Subcutaneous adipose tissue (tissue), 4 donors: ENCODE data around the gene FGF13. TPM values are rescaled to one million over a fixed set of nuclear protein-coding genes. Genes with fewer than 3 reads are reported as not detected.

ENCODE experiments used
- CTCF ChIP-seq: fragments of 450-650 bp; IDR thresholded peaks from one replicate; pipeline ENCODE4 v1.5.1; 2016; ENCODE audit warnings: low read depth, mild to moderate bottlenecking, control low read depth, antibody characterized with exemption, moderate library complexity
- total RNA-seq, 4 donors: library from RNA; depleted of rRNA; stranded (reverse); fragments of >200 nt; gene quantifications; one replicate each; pipeline ENCODE4 v1.1.0, GENCODE V29; 2016

Gene FGF13
- total RNA-seq, 4 donors from 2014 or later: 5.9 to 22.6 (median 11.3) TPM

- TF ChIP-seq CTCF: no peak
Observed at GRCh38 chrX:138704596-138704995, 6.9 kb downstream of the FGF13 start.

GRCh38 chrX:138704101-138704500 is 7.4 kb downstream of the FGF13 start:
- TF ChIP-seq CTCF: no peak

DNA sequence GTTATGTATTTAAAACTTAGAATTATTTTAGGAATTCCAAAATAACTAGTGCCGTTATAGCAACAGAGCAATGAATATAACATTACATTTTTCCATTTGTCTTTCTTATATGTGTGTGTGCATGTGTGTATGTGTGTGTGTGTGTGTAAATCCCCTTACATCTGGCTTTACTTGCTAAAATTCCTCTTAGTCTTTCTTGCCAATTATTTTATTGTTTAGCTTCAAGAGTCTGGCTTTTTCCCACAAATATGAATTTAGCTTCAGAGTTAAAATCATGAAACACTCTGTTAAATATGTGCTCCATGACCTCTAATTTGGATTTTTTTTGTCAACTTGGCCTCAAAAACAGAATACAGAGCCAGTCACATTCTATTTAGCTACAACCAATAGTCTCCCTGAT is 18.9 kb downstream of the FGF13 start:
- no peak for TF ChIP-seq CTCF

DNA sequence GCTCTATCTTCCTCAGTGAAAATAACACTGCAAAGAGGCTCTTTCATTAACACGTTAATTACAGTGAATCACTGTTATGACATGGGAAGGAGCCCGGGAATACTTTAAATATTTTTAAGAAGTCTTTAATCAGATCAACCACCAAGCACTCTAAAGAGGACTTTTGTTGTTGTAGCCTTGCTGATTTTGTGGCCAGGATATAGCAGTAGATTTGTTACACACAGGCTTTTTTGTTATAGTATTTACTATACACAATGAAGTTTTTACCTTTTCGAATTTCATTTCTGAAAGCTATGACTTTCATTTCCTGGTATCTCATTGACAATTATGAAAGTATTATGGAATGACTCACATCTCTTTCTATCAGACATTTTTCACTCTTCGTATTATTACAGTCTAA is 20.3 kb downstream of the FGF13 start:
- no peak for TF ChIP-seq CTCF

- no peak for TF ChIP-seq CTCF
Observed at GRCh38 chrX:138690591-138690990, 20.9 kb downstream of the FGF13 start.

GRCh38 chrX:138683600-138683999 is 27.9 kb downstream of the FGF13 start:
- no peak for TF ChIP-seq CTCF

DNA sequence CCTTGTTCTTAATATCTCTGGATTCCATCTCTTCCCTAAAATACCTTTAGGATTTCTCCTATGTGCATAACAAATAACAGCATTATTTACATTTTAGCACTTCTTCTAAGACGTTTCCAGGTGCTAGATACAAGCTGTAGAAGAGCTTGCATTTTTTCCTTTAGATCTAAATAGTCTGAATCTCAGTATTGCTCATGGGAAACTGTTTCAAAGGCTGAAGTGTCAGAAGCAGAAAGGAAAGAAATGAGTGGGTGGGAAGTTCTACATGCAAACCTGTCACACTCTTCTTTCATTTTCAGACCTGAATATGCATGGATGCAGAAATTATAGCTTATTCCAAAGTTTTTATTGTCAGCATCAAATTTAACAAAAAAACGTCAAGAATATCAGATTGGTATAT is 41.8 kb downstream of the FGF13 start:
- no peak for TF ChIP-seq CTCF

- no peak for TF ChIP-seq CTCF
Observed at GRCh38 chrX:138664466-138664865, 47.1 kb downstream of the FGF13 start.
